GM18519 (cell line): ENCODE measurements around the gene ARHGEF1.

Source experiments
- ATAC-seq: cut with Tn5 transposase; IDR thresholded peaks from one replicate; pipeline ENCODE4 v1.9.1; 2021; ENCODE audit warnings: mild to moderate bottlenecking, moderate library complexity; ENCODE audit not compliant: unreplicated experiment, low FRiP score

Gene ARHGEF1

DNA sequence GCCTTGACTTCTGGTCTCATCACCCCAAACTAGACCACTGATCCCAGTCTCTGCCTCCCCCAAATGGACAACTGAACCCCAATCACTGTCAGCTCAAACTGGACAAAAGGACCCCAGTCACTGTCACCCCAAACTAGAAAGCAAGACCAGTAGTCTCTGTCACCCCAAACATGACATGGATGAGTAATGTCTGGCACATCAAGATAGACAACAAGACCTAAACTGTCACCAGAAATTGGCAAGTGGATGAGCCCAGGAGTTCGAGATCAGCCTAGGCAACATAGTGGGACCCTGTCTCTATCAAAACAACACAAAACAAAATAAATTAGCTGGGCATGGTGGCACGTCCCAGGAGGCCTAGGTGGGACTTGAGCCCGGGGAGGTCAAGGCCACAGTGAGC, 64.1 kb downstream of the ARHGEF1 start:
- ATAC-seq = no peak

DNA sequence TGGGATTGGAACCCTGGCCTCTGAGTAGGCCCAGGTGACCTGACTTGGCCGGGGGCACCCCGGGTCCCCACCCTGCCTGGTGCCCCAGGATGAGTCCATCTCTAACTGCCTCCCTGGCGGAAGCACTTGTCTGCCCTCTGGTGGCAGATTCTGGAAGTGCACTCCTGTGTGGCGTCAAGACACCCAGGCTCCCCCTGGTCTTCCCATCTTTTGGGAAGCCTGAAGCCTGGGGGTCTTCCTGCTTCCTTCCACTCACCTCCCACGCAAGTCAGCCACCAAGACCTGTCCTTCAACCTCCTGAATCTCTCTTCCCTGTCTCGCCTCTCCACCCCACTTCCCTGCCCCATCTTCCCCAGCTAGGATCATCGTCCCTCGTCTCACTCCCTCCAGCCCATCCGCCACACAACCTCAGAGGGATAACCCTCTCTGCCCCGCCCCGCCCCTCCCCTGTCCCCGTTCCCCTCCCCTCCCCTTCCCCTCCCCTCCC, 68.7 kb downstream of the ARHGEF1 start:
- ATAC-seq = no peak

DNA sequence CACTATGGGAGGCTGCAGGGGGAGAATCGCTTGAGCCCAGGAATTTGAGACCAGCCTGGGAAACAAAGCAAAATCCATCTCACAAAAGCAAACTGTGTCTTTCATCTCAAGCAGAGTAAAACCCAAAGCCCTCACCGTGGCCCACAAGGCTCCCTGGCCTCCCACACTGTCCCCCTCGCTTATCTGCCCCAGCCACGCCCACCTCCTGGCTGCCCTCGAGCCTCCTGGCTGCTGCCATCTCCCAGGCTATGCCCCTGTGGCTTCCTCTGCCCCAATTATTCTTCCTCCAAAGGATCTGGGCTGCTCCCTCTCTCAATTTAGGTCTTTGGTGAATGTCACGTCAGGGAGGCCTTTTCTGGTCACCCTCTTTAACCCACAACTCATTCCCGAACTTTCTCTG, 72.5 kb downstream of the ARHGEF1 start:
- no peak for ATAC-seq

DNA sequence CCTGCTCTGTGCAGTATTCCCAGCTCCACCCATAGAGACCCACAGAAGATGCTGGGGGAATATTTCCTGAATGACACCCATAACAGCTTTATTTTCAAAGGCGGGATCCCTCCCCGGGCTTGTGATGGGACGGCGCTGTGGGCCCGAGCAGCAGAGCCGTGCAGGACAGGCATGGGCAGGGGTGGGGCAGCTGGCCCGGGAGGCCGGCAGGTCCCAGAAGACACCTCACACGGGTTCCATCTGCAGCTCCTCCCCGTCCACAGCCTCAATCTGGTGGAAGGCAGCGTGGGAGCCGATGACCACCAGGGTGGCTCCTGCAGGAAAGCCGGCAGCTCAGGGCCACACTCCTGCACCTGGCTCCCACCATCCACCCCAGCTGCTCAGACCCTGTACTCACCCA, 73.6 kb downstream of the ARHGEF1 start:
- ATAC-seq = no peak
